H1 (cell line): Measurements from ENCODE around the gene PPP2R2D. TPM values are rescaled to one million over a fixed set of nuclear protein-coding genes. Genes with fewer than 3 reads are reported as not detected.

Source experiments
- CEBPB ChIP-seq: IDR thresholded peaks from 2 replicates; pipeline ENCODE4 v1.6.1; 2012; ENCODE audit warnings: low read depth, low read length
- CHD7 ChIP-seq: fragments of 300-600 bp; sonication (generic); IDR thresholded peaks from 2 replicates; pipeline ENCODE4 v1.7.1; 2012; ENCODE audit warnings: low read length, moderate library complexity, mild to moderate bottlenecking, inconsistent platforms; ENCODE audit not compliant: insufficient replicate concordance
- KDM5A ChIP-seq: fragments of 200-600 bp; IDR thresholded peaks from 2 replicates; pipeline ENCODE4 v1.7.1; 2012; ENCODE audit warnings: mild to moderate bottlenecking, low read length, inconsistent platforms, mixed read lengths
- MAFK ChIP-seq: IDR thresholded peaks from 2 replicates; pipeline ENCODE4 v1.6.1; 2012; ENCODE audit warnings: low read depth, mild to moderate bottlenecking, improper control_type of control experiment, low read length
- NRF1 ChIP-seq: IDR thresholded peaks from 2 replicates; pipeline ENCODE4 v1.6.1; 2011; ENCODE audit warnings: mild to moderate bottlenecking, low read depth, low read length, improper control_type of control experiment
- POLR2A ChIP-seq, 2 experiments: IDR thresholded peaks; 1 replicate in 1 of 2; 2 replicates in 1 of 2; pipeline ENCODE4 v1.6.1; 2011; ENCODE audit warnings: low read depth in 2 of 2, low read length in 2 of 2, mild to moderate bottlenecking in 2 of 2; ENCODE audit errors: control extremely low read depth in 1 of 2
- SIRT6 ChIP-seq: IDR thresholded peaks from one replicate; pipeline ENCODE4 v1.7.1; 2012; ENCODE audit warnings: low read length, inconsistent platforms
- TEAD4 ChIP-seq: IDR thresholded peaks from 2 replicates; pipeline ENCODE4 v1.6.1; 2012; ENCODE audit warnings: low read depth, low read length, inconsistent platforms, mixed read lengths
- polyA plus RNA-seq, 7 experiments: library from polyadenylated mRNA; depleted of rRNA in 3 of 7; stranded (reverse) in 5 of 7; unstranded in 2 of 7; fragments of >200 nt in 5 of 7; fragments of 200-250 nt in 2 of 7; gene quantifications; 1 replicate in 5 of 7; 2 replicates in 1 of 7; 4 replicates in 1 of 7; pipeline versions ENCODE4 v1.2.1 to v1.2.3, GENCODE V29; 2011 to 2013; ENCODE audit warnings: missing spikeins in 2 of 7, mixed read lengths in 2 of 7
- total RNA-seq: library from RNA; stranded (reverse); fragmentation: NEBNext Ultra II Directional; extraction: Animal tissue kit (Norgen Biotek cat#: 25700); gene quantifications from 2 replicates; pipeline ENCODE4 v1.2.1, GENCODE V29; 2021

The PPP2R2D gene
- total and polyA plus RNA-seq, 2 of the 8 experiments (the other 6 are each of a cell fraction or from before 2014, with no cell fraction given): 25.4 to 32.8 TPM

- TF ChIP-seq CHD7: no peak
- TF ChIP-seq NRF1: no peak
- no peak for TF ChIP-seq POLR2A (IDR thresholded peaks at IDR 0.05; ENCODE audit: control extremely low read depth in 1 of 2, low read depth in 2 of 2, low read length in 2 of 2)
- no peak for TF ChIP-seq MAFK
- TF ChIP-seq SIRT6: no peak
- no peak for TF ChIP-seq KDM5A
- no peak for TF ChIP-seq CEBPB
- TF ChIP-seq TEAD4: no peak
These were observed 2.7 kb upstream of the PPP2R2D start (continued) for GRCh38 chr10:131898061-131898460.
